HG03060 (cell line): ENCODE results near the gene LBHD2.

Experiments
- ATAC-seq: cut with Tn5 transposase; IDR thresholded peaks from one replicate; pipeline ENCODE4 v1.9.1; 2021; ENCODE audit warnings: low read depth, moderate number of reproducible peaks; ENCODE audit not compliant: unreplicated experiment

LBHD2 gene

DNA sequence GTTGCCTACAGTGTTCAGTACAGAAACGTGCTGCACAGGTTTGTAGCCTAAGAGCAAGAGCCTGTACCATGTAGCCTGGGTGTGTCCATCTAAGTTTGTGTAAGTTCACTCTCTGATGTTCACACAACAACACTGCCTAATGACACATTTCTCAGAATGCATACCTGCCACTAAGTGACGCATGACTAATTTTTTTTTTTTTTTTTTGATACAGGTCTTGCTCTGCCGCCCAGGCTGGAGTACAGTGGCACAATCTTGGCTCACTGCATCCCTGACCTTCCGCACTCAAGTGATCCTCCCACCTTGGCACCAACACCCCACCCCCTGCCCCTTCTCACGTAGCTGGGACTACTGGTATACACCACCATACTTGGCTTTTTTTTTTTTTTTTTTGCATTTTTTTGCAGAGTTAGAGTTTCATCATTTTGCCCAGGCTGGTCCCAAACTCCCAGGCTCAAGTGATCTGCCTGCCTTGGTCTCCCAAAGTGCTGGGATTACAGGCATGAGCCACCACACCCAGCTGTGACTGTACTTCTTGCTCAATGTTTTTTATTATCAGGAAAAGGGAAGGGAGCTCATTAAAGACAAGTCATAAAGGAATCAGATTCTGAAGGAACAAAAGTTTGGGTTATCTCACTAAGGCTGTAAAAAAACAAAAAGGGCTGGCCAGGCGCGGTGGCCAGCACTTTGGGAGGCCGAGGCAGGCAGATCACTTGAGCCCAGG lies 16.6 kb upstream of the LBHD2 start:
- ATAC-seq, result no peak

DNA sequence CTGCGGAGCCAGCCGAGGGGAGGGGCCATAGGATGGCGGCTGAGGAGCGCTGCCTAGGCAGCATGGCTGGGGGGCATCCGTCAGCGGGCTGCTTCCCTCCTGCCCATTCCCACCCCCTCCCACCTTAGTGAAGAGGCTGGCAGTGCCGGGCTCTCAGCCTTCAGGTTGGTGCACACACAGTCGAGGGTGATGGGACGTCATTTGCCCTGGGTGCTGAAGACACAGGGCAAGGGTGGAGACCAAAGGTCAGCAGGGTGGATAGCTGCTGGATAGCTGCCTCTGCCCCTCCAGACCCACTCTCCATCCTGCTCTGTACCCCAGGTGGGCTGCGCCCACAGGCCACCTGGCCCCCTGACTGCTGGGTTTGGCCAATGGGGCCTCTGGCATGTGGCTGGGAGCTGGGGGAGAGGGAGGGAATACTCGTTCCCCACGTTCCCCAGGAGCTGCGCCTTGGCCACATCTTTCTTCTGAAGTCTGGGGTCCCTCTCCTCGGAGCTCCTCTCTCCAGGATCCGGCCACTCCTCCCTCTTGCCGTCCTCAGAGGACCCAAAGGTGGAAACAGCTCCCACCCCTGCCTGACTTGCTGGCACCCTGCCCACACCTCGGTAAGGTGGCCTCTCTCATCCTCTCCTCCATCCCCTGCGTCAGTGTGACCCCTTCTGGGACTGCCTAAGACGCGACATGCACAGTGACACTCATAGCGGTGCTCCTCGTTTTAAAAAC lies 15.5 kb upstream of the LBHD2 start:
- ATAC-seq, result no peak

DNA sequence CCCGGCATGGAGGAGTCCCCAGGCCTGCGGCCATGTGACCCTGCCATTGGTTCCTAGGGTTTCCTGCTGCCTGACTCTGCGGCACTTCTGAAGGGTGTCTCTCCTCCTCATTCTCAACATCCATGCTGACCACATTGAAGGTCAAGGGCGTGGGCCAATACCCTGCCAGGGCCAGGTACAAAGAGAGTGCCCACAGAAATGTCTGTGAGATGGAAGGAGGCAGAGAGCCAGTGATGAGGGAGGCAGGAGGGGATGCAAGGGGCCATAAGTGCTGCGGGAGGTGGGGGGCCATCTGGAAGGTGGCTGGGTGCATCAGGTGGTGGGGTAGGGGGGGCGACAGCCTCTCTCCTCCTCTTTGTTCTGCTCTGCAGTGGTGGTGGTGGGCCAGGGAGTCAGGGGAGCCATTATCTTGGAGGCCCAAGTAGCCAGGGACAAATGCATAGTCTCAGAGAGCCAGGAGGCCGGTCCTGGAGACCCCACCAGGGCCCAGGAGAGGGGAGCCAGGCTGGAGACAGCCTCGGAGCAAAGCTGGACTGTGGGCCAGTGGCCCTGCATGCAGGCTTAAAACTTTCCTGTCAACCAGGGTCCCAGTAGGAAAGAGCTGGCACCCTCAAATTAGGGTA lies 13.6 kb upstream of the LBHD2 start:
- no peak for ATAC-seq

DNA sequence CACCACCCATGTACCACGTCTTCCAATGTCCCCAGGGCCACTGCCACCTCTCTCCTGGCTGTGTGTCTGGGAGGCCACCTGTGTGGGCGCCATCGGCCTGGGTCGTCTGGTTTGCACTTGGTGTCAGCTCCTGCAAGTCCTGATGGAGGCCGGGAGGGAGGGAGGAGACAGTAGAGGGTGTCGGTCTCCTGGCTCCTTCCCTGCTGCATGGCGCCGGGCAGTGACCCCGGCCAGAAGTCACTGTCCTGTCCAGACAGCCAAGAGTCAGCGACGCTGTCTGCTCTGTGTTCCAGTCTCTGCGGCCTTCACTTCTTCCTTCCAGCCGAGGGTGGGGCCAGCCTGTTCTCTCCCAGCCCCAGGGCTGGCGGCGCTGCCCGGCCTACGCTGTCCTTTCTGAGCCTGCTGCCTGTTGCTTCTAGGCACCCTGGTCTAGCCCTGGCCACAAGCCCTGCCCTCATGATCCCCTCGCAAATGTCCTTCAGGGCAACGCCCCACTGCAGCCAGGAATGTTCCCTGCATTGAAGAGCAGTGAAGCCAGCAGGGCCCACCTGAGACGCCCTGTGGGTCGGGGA lies 13.0 kb upstream of the LBHD2 start:
- no peak for ATAC-seq

DNA sequence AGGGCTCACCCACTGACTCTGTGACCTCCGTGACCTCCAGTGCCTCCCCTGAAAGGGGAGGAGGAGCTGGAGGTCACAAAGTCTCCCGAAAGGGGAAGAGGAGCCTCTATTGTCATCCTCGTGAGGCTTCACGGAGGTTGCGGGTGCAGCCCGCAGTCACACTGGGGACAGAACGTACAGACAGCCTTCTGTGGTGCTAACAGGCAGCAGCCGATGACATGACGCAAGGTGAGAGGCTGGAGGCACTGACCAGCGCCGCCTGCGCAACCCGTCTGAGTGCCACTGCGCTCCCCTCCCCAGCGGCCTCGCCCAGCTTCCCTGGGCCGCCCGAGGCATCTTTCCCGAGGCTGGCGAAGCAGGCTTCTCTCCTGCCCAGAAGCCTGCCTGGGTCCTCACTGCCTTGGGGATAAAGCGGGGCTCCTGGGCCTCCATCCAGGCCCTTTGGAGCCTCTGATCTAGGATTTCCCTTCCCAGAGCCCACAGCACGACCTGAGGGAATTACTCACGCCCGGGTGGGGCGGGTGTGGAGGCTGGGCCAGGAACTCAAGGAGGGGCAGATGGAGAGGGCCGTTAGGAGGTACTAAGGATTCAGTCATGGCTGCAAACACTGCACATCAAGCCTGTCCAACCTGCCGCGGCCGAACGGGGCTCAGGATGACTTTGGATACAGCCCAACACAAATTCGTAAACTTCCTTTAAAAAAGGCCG lies 12.3 kb upstream of the LBHD2 start:
- no peak for ATAC-seq

DNA sequence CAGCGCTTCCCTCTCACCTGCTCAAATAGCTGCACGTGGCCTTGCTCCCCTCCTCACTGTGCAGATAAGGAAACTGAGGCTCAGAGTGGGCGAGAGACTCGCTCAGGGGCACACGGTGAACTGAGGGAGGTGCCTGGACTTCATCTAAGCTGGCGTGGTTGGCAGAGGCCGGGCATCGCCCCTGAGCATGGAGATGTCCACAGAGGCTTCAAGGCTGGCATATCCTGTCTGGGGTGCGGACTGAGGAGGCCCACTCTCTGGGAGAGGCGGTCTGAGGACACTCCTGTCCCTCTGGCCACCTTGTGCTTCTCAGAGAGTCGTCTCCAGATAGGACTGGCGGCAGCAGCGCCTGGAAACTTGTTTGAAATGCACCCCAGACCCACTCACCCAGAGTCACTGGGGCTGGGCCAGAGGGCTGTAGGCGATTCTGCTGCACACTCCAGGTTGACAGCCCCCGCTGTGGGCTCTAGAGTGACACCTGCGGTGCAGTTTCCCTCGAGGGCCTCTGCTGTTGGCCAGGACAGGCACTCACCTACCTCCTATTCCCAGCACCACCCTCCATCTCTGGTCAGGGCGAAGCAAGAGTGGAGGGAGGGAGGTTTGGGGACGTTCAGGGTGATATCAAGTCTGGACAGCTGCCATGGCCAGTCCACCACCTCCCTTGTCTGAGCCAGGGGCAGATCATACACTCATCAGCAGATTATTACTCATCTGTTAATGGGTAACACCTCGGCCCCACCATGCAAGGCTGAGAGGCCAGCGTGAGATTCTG lies 11.2 kb upstream of the LBHD2 start:
- no peak for ATAC-seq

DNA sequence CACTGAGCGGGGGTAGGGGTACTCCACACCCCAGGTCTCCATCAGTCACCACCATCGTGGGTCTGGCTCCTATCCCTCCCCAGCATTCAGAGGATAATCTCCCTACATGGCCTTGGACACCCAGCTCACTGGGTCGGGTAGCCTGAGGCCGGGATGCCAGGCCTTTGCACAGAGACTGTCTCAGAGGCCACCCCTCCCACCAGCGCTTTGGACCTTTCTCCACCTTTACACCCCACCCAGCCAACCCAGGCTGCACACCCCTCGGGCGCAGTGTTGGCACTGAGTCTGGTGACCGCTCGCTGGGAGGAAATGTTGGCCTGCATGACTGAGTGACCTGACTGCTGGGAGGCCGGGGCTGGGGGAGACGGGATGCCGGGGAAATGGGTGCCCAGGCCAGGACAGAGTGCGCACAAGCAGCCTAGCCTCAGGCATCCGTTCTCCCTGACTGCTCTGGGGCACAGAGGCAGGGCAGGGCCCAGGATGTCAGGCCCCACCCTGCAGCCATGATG lies 10.6 kb upstream of the LBHD2 start:
- no peak for ATAC-seq

DNA sequence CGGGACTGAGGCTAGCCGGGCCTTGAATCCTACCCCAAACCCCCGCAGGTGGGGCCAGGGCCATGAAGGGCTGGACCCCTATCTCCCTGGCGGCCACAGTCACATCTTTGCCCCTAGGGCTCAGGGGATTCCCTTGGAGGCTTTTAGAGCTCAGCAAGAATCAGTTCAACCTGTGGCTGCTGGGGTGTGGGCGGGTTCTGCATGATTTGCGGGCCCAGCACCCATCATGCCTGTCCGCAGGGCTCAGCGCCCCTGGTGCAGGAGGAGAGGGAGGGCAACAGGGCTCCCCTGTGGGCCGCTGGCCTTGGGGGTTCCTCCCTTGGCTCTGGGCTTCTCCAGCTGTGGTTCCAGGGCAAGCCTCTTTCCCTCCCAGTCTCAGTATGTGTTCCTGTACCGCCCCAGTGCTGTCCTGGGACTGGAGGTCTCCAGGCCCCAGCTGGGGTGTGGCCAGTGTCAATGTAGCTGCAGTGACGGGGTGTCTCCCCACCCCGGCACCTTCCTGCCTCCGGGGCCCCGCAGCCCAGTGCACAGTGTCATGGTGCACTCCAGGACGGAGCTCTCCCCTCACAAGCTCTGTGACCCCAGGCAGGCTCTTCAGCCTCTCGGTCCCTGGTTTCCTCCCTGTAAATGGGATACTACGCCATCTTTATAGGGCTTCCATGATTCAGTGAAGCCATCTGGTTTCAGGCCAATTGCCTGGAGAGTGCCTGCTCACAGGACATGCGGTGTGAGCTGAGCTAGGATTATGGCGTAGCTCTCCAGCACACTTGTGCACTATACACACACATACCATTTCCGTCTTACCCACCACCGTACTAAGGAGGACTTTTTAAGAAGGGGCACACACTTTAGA lies 9.9 kb upstream of the LBHD2 start:
- no peak for ATAC-seq

DNA sequence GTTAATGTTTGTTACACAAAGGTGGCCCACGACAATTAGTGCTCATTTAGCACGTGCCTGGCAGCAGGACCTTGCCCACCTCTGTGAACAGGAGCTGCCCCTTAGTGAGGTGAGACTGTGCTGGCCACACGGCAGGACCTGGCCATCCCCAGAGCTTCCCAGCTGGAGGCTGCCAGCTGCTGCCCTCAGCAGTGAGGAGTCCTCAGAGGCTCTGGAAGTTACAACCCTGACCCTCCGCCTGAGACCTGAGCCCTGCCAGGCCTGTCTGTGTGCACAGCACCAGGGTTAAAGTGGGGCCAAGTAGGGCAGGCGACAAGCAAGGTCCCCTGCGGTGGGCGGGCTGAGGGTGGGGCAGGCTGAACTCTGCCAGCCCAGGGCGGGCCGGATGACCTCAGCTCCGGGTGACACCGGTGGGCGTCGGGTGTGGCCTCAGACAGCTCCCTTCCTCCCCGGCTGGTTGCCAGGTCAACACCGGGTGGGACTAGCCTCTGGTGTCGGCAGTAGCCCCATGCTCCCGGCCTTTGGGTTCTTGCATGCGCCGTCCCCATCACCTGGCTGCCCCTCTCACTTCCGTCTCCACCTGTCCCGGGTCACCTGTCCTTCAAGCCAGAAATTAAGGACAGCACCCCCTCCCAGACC lies 9.2 kb upstream of the LBHD2 start:
- no peak for ATAC-seq

DNA sequence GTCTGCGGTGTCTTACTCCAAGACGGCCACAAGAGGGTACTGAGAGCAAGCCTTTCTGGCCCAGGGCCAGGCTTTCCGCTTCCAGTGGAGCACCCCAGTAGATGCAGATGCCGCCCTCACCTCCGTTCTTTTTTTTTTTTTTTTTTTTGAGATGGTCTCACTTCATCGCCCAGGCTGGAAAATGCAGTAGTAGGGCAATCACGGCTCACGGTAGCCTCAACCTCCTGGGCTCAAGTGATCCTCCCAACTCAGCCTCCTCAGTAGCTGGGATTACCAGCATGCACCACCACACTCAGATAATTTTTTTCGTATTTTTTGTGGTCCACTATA lies 5.6 kb upstream of the LBHD2 start:
- ATAC-seq, result no peak

DNA sequence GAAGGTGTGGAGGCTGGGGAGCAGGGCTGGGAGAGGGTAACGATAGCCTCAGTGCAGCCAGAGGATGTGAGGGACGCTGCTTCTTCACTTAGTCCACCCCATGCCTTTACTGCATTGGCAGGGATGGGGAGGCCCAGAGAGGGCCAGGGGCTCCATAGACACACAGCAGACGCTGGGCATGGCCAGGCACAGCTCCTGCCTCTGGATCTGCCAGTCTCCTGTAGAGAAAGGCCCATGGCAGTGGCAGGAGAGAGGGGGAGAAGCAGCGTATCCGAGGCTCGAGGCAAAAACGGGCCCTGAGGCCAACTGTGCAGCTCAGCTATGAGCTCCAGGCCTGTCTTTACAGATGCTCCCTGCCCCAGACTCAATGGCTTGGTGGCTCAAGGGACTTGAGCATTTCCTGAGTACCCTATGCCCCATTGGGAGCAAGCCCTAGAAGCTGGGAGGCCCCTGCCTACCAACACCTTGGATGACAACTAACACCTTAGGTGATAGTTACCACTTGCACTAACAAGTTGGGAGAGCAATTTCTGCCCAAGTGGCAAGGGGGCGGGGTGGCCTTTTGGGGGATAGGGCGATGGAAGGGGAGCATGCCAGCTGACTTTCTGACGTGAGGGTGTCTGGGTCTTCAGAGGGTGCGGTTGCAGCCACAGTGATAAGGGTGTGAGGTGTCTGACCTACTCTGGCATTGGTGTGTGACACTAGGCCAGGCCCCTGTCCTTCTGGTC lies 5.0 kb upstream of the LBHD2 start:
- no peak for ATAC-seq

DNA sequence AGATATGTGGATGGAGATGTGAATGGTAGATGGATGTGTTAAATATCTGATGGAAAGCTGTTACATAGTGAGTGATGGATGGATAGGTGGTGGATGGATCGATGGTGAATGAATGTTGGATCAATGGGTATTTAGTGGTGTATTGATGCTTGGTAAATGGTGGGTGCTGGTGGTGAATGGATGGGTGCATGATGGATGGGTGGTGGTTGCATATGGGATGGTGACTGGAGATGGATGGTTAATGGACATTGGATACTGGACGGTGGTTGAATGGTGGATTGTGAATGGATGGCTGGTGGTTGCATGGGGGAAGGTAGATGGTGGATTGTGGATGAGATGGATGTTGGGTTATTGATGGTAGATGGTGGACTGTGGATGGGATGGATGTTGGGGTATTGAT lies 2.1 kb upstream of the LBHD2 start:
- no peak for ATAC-seq

DNA sequence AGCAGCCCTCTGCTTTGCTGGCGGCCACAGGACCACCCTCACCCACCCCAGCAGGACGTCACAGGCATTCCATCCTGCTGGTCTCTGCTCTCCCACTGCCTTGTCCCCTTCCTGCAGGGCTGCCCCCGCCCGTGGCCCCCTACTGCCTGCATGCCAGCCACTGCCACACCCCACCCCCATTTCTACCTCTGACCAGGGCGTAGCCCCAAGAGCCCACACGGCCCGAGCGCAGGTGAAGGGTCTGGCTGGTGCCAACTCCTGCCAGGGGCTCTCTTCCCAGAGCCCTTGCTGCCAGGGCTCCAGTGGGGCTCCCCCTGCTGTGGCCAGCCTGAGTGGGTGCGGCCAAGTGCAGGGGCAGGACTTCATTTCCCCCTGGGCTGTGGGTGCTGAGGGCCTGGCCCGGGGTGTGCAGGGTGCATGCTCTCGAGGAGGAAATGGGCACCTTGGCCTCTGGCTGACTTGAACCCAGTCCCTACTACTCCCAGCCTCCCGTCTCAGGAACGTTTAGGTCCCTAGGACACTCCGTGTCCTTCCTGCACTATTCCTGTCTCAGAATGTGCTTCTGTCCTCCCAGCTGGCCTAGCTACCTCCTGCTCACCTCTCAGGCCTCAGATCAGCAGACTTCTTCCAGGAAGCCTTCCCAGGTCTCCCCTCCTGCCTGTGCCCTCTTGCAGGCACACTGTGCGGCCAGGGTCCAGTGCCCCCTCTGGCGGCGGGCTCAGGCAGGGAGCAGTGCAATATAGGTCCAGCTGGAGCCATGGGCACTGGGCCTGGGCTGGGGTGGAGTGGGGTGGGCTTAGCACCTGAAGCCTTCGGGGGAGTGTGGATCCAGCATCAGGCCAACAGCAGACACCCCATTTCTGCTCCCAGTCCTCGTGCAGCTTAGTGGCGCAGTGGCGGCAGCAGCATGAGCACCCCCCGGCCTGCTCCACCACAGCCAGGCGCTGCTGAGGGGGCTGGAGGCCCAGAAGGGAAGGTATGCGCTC lies 1.4 kb downstream of the LBHD2 start:
- ATAC-seq, result no peak

DNA sequence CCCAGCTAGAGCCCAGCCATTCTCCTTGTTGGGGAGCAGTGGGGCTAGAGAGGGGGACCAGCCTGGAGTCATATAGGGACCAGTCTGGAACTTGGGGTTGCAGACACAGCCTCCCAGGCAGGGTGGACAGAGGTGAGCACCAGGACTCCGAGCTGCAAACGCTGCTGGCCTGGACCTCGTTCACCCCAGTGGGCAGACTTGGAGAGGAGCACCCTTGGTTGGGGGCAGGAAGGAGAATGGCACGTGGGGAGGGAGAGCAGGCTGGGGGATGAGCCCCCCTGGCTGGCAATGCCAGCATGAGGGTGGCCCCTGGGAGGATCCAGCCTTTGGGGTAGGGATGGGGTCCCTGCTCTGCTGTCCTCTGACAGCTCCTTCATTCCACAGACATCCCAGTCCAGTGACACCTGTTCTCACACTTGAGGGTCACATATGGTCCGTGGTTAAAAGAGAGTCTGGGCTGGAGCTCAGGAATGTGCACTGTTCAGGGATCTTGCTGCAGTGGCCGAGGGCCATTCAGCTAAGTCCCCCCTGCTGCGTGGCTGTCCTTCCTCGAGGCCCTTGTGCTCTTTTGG lies 2.8 kb downstream of the LBHD2 start:
- ATAC-seq, result no peak

DNA sequence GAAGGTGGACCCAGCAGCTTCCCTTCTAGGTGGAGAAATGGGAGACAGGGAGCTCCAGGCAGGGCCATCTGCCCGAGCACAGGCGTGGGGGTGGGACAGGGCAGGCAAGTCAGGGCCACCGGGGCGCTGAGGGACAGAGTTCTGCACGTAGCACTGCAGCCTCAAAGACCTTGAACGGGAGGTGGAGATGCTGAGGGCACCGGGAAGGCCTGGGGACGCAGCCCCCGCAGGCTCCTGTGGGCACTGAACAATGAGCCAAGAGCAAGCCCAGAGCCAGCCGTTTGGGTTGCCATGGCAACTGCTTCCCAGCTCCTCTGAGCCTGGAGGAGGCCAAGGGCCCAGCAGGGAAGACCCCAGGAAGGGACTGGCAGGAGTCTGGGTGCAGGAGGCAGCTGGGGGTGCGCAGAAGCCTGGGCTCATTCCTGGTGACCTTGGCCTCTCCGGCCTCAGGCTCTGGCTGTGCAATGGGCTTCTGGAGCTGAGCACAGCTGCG lies 3.4 kb downstream of the LBHD2 start:
- ATAC-seq, result no peak

DNA sequence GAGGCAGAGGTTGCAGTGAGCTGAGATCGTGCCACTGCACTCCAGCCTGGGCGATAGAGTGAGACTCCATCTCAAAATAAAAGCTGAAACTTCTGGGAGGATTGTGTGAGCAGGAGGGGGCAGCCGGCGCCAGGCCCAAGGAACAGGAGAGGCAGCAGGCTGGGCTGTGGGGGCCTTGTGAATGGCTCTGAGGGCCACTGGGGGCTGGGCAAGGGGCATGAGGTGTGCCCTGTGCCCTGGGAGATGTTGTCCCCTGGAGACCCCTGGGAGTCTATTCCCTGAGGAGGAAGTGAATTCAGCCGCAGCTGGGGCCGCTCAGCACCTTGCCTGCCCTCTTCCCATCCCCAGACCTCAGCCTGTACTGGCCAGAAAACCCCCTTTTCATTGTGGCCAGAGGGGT lies 4.9 kb downstream of the LBHD2 start:
- no peak for ATAC-seq
